Upper lobe of left lung (tissue), 6 donors: Measurements from ENCODE around the gene ROBO1. TPM values are rescaled to one million over a fixed set of nuclear protein-coding genes. Genes with fewer than 3 reads are reported as not detected.

Source experiments
- ATAC-seq, 2 donors: fragments of 200-7000 bp; cut with Tn5 transposase; one replicate each; pipeline ENCODE4 v1.9.1; 2022; ENCODE audit warnings: mild to moderate bottlenecking in 2 of 2, moderate library complexity in 2 of 2; ENCODE audit not compliant: low FRiP score in 2 of 2
- DNase-seq, 2 donors: peaks; one replicate each; pipeline ENCODE4 v3.0.0-alpha.2; 2019 to 2020
- H3K27ac ChIP-seq, 4 donors: fragments of 200-600 bp; sonication (generic); one replicate each; pipeline ENCODE4 v1.5.1; 2016 to 2019
- H3K27me3 ChIP-seq, 4 donors: fragments of 200-600 bp; sonication (generic); one replicate each; pipeline ENCODE4 v1.5.1; 2017 to 2019
- H3K36me3 ChIP-seq, 4 donors: fragments of 200-600 bp; sonication (generic); one replicate each; pipeline ENCODE4 v1.5.1; 2016 to 2019
- H3K4me1 ChIP-seq, 4 donors: fragments of 200-600 bp; sonication (generic); one replicate each; pipeline ENCODE4 v1.5.1; 2018 to 2019
- H3K4me3 ChIP-seq, 4 donors: fragments of 200-600 bp; sonication (generic); one replicate each; pipeline ENCODE4 v1.5.1; 2017 to 2019; ENCODE audit warnings: mild to moderate bottlenecking in 2 of 4, moderate library complexity in 1 of 4
- H3K9me3 ChIP-seq, 4 donors: fragments of 200-600 bp; sonication (generic); one replicate each; pipeline ENCODE4 v1.5.1; 2018 to 2019
- EP300 ChIP-seq, 4 donors: sonication (generic); formaldehyde crosslinking; IDR thresholded peaks; one replicate each; pipeline ENCODE4 v1.5.1; 2017; ENCODE audit warnings: antibody characterized with exemption in 4 of 4, control low read depth in 2 of 4
- POLR2A ChIP-seq, 4 donors: fragments of 450-650 bp; IDR thresholded peaks; one replicate each; pipeline ENCODE4 v1.5.1; 2016 to 2017; ENCODE audit warnings: antibody characterized with exemption in 4 of 4, mild to moderate bottlenecking in 2 of 4
- POLR2AphosphoS5 ChIP-seq, 2 donors: sonication (generic); formaldehyde crosslinking; IDR thresholded peaks; one replicate each; pipeline ENCODE4 v1.5.1; 2017; ENCODE audit warnings: antibody characterized with exemption in 2 of 2
- WGBS, 2 donors: methylation state at CpG; one replicate each; pipeline ENCODE4 v1.1.5; 2017 to 2018; 5-methylcytosine and 5-hydroxymethylcytosine counted together
- total RNA-seq, 6 donors: library from RNA; depleted of rRNA in 4 of 6; stranded (reverse); fragments of >200 nt in 4 of 6; gene quantifications; one replicate each; pipeline versions ENCODE4 v1.1.0 to v1.2.1, GENCODE V29; 2016 to 2021
- TF ChIP-seq, protein P1 (sequence below), 6 experiments: fragments of 450-650 bp in 4 of 6; fragments of 200-600 bp in 2 of 6; sonication (generic) in 2 of 6; IDR thresholded peaks; one replicate each; pipeline ENCODE4 v1.5.1; 2016 to 2019; ENCODE audit warnings: antibody characterized with exemption in 6 of 6
- donor health status: DM: no; HTN: no; CAD: no; lungs with moderate emphysema.
- donor health status: DM: no; HTN: yes; CAD: no; lungs with severe emphysema.

ROBO1 gene
- total RNA-seq, 6 donors from 2014 or later: 10.5 to 29.0 (median 18.0) TPM

DNA sequence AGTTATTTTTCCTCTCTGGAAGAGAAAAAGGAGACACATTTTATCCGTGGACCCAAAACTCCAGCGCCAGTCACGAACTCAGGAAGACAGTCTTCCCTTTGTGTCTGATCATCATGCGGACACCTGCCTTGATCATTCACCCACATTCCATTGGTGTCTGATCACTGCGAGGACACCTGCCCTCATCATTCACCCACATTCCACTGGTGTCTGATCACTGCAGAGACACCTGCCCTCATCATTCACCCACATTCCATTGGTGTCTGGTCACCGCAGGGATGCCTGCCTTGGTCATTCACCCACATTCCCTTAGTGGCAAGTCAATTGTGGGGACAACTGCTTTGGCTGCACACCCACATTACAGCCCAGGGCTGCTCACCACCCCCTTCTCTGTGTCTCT is 148.9 kb downstream of the ROBO1 start:
- DNase-seq (no peak), ATAC-seq (no peak)
- no peak overlapping the region for H3K4me3 ChIP-seq
- H3K27ac ChIP-seq: no peak overlapping the region
- 83 to 90% methylated on average over 6 of the region's 6 CpGs for WGBS, 2 donors
- H3K36me3 ChIP-seq: no peaks in the 10 kb centered on the region
- TF ChIP-seq POLR2AphosphoS5 (IDR thresholded peaks at IDR 0.05) (no peak), EP300 (IDR thresholded peaks at IDR 0.05) (no peak), POLR2A (IDR thresholded peaks at IDR 0.05) (no peak)
- TF ChIP-seq, protein P1, sequence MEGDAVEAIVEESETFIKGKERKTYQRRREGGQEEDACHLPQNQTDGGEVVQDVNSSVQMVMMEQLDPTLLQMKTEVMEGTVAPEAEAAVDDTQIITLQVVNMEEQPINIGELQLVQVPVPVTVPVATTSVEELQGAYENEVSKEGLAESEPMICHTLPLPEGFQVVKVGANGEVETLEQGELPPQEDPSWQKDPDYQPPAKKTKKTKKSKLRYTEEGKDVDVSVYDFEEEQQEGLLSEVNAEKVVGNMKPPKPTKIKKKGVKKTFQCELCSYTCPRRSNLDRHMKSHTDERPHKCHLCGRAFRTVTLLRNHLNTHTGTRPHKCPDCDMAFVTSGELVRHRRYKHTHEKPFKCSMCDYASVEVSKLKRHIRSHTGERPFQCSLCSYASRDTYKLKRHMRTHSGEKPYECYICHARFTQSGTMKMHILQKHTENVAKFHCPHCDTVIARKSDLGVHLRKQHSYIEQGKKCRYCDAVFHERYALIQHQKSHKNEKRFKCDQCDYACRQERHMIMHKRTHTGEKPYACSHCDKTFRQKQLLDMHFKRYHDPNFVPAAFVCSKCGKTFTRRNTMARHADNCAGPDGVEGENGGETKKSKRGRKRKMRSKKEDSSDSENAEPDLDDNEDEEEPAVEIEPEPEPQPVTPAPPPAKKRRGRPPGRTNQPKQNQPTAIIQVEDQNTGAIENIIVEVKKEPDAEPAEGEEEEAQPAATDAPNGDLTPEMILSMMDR (IDR thresholded peaks at IDR 0.05): no peak
- peaks cover 0 to 25% (median 5%) of the 10 kb centered on the region in 4 donors for H3K9me3 ChIP-seq
- H3K27me3 ChIP-seq: no peaks in the 10 kb centered on the region
- no peaks in the 10 kb centered on the region for H3K4me1 ChIP-seq

DNA sequence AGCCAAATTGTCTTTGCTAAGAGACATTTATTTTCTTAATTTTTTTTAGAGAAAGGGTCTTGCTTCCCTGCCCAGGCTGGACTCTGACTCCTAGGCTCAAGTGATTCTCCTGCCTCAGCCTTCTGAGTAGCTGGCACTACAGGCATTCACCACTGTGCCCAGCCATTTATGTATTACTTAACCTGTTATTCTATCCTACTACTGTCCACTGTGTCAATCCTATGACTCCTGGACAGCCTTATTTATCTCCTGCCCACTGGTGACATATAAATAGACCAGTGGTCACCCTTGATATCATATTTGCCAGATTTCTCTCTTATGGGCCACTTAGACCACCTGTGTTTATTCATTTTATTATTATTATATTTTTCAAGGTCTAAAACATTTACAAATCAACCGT is 161.4 kb downstream of the ROBO1 start:
- TF ChIP-seq, protein P1 (IDR thresholded peaks at IDR 0.05): no peak
- TF ChIP-seq POLR2AphosphoS5 (IDR thresholded peaks at IDR 0.05) (no peak), EP300 (IDR thresholded peaks at IDR 0.05) (no peak), POLR2A (IDR thresholded peaks at IDR 0.05) (no peak)
- no peaks in the 10 kb centered on the region for H3K36me3 ChIP-seq
- WGBS, 2 donors: 64 to 80% methylated on average over 1 of the region's 1 CpG
- H3K9me3 ChIP-seq: no peaks in the 10 kb centered on the region
- H3K4me3 ChIP-seq: no peak overlapping the region
- ATAC-seq (no peak), DNase-seq (no peak)
- no peak overlapping the region for H3K27ac ChIP-seq
- H3K4me1 ChIP-seq: no peaks in the 10 kb centered on the region
- H3K27me3 ChIP-seq: no peaks in the 10 kb centered on the region

DNA sequence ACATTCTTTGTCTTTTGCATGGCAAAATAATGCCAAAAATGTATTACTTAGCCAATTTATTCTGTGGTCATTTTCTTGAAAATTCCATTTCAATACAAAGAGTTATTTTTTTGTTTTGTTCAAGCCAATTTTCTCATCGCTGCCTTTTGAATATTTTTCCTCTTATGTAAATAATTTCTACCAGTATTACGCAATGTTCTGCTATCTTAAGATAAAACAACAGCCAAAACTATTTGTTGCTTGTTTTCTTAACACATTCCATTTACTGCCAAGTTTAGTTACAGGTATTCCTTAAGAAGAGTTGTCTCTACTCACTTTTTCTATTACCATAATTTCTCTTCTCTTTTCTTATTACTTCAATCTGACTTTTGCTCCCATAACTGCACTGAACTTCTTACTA is 163.1 kb downstream of the ROBO1 start:
- ATAC-seq: no peak
- no peak overlapping the region for H3K27ac ChIP-seq
- DNase-seq: no peak

DNA sequence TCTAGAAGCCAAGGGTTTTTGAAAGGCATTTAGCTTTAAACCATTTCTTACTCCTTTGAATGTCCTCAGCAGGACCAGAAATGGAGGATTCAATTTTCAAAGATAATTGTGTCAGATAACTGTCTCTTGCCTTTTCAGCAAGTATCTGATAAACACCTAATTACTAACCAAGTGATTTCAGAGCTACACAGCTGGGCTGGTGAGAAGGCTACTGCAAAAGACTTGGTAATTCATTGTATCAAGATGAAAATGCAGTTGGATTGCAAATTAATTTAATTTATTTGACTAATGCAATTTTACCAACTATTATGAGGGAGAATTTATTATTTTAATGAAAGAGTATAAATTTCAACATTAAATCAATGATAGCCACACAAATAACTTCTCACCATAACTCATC is 165.4 kb downstream of the ROBO1 start:
- Histone ChIP-seq H3K27ac (no peak overlapping the region), H3K4me1 (no peaks in the 10 kb centered on the region), H3K36me3 (no peaks in the 10 kb centered on the region), H3K27me3 (no peaks in the 10 kb centered on the region), H3K4me3 (no peak overlapping the region), H3K9me3 (no peaks in the 10 kb centered on the region)
- DNase-seq: no peak
- TF ChIP-seq POLR2AphosphoS5 (IDR thresholded peaks at IDR 0.05) (no peak), EP300 (IDR thresholded peaks at IDR 0.05) (no peak)
- no peak for ATAC-seq

More for the DNA sequence above, 163.1 kb downstream of the ROBO1 start:
- no peaks in the 10 kb centered on the region for H3K4me1 ChIP-seq
- H3K36me3 ChIP-seq: no peaks in the 10 kb centered on the region
- no peaks in the 10 kb centered on the region for H3K27me3 ChIP-seq
- no peaks in the 10 kb centered on the region for H3K9me3 ChIP-seq
- no peak overlapping the region for H3K4me3 ChIP-seq
- no peak for TF ChIP-seq POLR2AphosphoS5 (IDR thresholded peaks at IDR 0.05)
- no peak for TF ChIP-seq POLR2A (IDR thresholded peaks at IDR 0.05)
- TF ChIP-seq, protein P1 (IDR thresholded peaks at IDR 0.05): no peak
- TF ChIP-seq EP300 (IDR thresholded peaks at IDR 0.05): no peak
- 47 to 52% methylated on average over 2 of the region's 2 CpGs for WGBS, 2 donors

DNA sequence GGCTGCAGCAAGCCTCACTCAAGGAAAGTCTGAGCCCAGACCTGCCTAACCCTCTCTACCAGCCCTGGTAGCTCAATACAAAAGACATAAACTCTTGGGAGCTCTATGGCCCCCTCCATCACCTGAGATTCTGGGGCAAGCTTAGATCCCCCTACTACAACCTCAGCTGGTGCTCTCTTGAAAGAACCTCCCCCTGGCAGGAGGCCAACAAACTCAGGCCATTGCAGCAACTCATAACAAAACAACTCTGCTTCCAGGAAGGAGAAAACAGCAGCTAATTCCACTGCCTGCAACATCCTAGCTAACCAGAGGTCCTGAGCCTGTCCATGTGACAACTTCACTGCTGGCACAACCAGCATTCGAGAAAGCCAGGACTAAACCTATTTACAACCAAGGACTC is 169.2 kb downstream of the ROBO1 start:
- 37 to 45% methylated on average over 1 of the region's 1 CpG for WGBS, 2 donors
- H3K4me3 ChIP-seq: no peak overlapping the region
- DNase-seq (no peak), ATAC-seq (no peak)
- H3K4me1 ChIP-seq: no peaks in the 10 kb centered on the region
- no peaks in the 10 kb centered on the region for H3K9me3 ChIP-seq
- H3K27ac ChIP-seq: no peak overlapping the region
- TF ChIP-seq POLR2A (IDR thresholded peaks at IDR 0.05): no peak
- TF ChIP-seq, protein P1 (IDR thresholded peaks at IDR 0.05): no peak
- no peak for TF ChIP-seq EP300 (IDR thresholded peaks at IDR 0.05)
- no peak for TF ChIP-seq POLR2AphosphoS5 (IDR thresholded peaks at IDR 0.05)
- H3K27me3 ChIP-seq: no peaks in the 10 kb centered on the region
- no peaks in the 10 kb centered on the region for H3K36me3 ChIP-seq
